Astrocyte (in vitro differentiated cells and primary cell): Measurements from ENCODE around the gene PJA2.

ENCODE experiments used
- EZH2 ChIP-seq: IDR thresholded peaks from 2 replicates; pipeline ENCODE4 v1.6.1; 2012; ENCODE audit warnings: mild to moderate bottlenecking, low read length, inconsistent platforms; ENCODE audit not compliant: insufficient read depth
- TF ChIP-seq, protein P1 (sequence below): IDR thresholded peaks from 2 replicates; pipeline ENCODE4 v1.5.1; 2011; ENCODE audit warnings: low read depth, mild to moderate bottlenecking, inconsistent platforms, low read length, moderate library complexity; ENCODE audit not compliant: insufficient read depth

DNA sequence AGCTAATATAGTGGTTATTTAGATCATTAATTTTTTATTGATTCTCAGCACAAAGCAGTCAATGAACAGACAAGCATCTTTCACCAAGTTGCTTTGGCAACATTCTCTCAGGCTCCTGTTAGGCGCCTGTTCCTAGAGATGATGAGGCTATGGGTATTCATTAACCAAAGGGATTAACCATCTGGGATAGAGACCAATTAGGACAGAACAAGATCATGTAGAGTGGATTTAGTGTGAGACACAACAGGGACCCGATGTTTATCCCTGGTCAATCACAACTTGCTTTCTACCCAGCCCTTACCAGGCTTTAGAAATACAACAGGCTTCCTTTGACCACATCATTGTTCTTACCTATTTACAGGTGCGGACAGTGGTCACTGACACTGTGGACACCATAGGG is 82.2 kb downstream of the PJA2 start:
- no peak for TF ChIP-seq EZH2
- TF ChIP-seq, protein P1, sequence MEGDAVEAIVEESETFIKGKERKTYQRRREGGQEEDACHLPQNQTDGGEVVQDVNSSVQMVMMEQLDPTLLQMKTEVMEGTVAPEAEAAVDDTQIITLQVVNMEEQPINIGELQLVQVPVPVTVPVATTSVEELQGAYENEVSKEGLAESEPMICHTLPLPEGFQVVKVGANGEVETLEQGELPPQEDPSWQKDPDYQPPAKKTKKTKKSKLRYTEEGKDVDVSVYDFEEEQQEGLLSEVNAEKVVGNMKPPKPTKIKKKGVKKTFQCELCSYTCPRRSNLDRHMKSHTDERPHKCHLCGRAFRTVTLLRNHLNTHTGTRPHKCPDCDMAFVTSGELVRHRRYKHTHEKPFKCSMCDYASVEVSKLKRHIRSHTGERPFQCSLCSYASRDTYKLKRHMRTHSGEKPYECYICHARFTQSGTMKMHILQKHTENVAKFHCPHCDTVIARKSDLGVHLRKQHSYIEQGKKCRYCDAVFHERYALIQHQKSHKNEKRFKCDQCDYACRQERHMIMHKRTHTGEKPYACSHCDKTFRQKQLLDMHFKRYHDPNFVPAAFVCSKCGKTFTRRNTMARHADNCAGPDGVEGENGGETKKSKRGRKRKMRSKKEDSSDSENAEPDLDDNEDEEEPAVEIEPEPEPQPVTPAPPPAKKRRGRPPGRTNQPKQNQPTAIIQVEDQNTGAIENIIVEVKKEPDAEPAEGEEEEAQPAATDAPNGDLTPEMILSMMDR: no peak
